Lower lobe of right lung (tissue), 2 donors: ENCODE data around the gene SPRR3. TPM values are rescaled to one million over a fixed set of nuclear protein-coding genes. Genes with fewer than 3 reads are reported as not detected.

Experiments used
- ATAC-seq, 2 donors: fragments of 200-7000 bp; cut with Tn5 transposase; one replicate each; pipeline ENCODE4 v1.9.1; 2020 to 2022; ENCODE audit warnings: mild to moderate bottlenecking in 2 of 2, moderate library complexity in 2 of 2
- DNase-seq: peaks from one replicate; pipeline ENCODE4 v3.0.0-alpha.2; 2020
- H3K27ac ChIP-seq: fragments of 200-600 bp; one replicate; pipeline ENCODE4 v1.8.0; 2022
- H3K27me3 ChIP-seq: fragments of 200-600 bp; one replicate; pipeline ENCODE4 v1.8.0; 2022; ENCODE audit warnings: low read depth
- H3K36me3 ChIP-seq: fragments of 200-600 bp; one replicate; pipeline ENCODE4 v1.8.0; 2022; ENCODE audit warnings: mild to moderate bottlenecking
- H3K4me1 ChIP-seq: fragments of 200-600 bp; one replicate; pipeline ENCODE4 v1.8.0; 2022
- H3K4me3 ChIP-seq: fragments of 200-600 bp; one replicate; pipeline ENCODE4 v1.8.0; 2022; ENCODE audit warnings: mild to moderate bottlenecking
- H3K9me3 ChIP-seq: fragments of 200-600 bp; one replicate; pipeline ENCODE4 v1.8.0; 2022
- CTCF ChIP-seq: fragments of 200-600 bp; IDR thresholded peaks from one replicate; pipeline ENCODE4 v1.8.0; 2022; ENCODE audit warnings: antibody characterized with exemption, mild to moderate bottlenecking
- intact Hi-C: fragments of 100-400 bp; cut with DNase I; formaldehyde crosslinking; loops from one replicate; pipeline ENCODE4 v1.11.0; 2022
- long read RNA-seq: library from polyadenylated mRNA; unstranded; transcript quantifications from one replicate; pipeline ENCODE4 v2.0.0, GENCODE V29; 2021
- total RNA-seq: library from RNA; stranded (reverse); fragmentation: NEBNext Ultra II Directional; extraction: Animal tissue kit (Norgen Biotek cat#: 25700); gene quantifications from one replicate; pipeline ENCODE4 v1.2.1, GENCODE V29; 2021
- donor health status: DM: no; HTN: yes; CAD: no; lungs with severe emphysema.

The SPRR3 gene
- not detected for total RNA-seq
- long read RNA-seq = 0 reads

GRCh38 chr1:153001382-153001781, at the start of gene SPRR3:
Gene SPRR3, plus strand, starts transcription at chr1:153001749. Its CDS starts 1,272 bp downstream, at chr1:153003021.
- H3K36me3 ChIP-seq = no peaks in the 10 kb centered on the region
- no peaks in the 10 kb centered on the region for H3K9me3 ChIP-seq
- H3K4me3 ChIP-seq = no peak within 1 kb of the TSS
- H3K27ac ChIP-seq = no peak within 1 kb of the TSS
- no peak for TF ChIP-seq CTCF
- DNase-seq = no peak
- no peaks in the 10 kb centered on the region for H3K27me3 ChIP-seq
- intact Hi-C loops = no loop called here
- ATAC-seq = no peak
- no peaks in the 10 kb centered on the region for H3K4me1 ChIP-seq

- TF ChIP-seq CTCF = no peak
- ATAC-seq (no peak), DNase-seq (no peak)
- H3K27ac ChIP-seq = no peak overlapping the region
- intact Hi-C loops = no loop called here
- no peaks in the 10 kb centered on the region for H3K36me3 ChIP-seq
- no peak overlapping the region for H3K4me3 ChIP-seq
- H3K9me3 ChIP-seq = no peaks in the 10 kb centered on the region
- no peaks in the 10 kb centered on the region for H3K4me1 ChIP-seq
- H3K27me3 ChIP-seq = no peaks in the 10 kb centered on the region
Measured at GRCh38 chr1:152953761-152954160, 47.8 kb upstream of the SPRR3 start.

GRCh38 chr1:152954436-152954835, 47.1 kb upstream of the SPRR3 start:
- no peak overlapping the region for H3K4me3 ChIP-seq
- H3K9me3 ChIP-seq = no peaks in the 10 kb centered on the region
- no peak for ATAC-seq
- intact Hi-C loops = no loop called here
- no peak overlapping the region for H3K27ac ChIP-seq
- H3K27me3 ChIP-seq = no peaks in the 10 kb centered on the region
- H3K36me3 ChIP-seq = no peaks in the 10 kb centered on the region
- no peaks in the 10 kb centered on the region for H3K4me1 ChIP-seq
- DNase-seq = no peak
- TF ChIP-seq CTCF = no peak

GRCh38 chr1:152957561-152957960, 44.0 kb upstream of the SPRR3 start:
- Histone ChIP-seq H3K4me1 (no peaks in the 10 kb centered on the region), H3K27ac (no peak overlapping the region), H3K36me3 (no peaks in the 10 kb centered on the region), H3K27me3 (no peaks in the 10 kb centered on the region), H3K4me3 (no peak overlapping the region), H3K9me3 (no peaks in the 10 kb centered on the region)
- no peak for ATAC-seq
- DNase-seq = no peak
- no peak for TF ChIP-seq CTCF
- intact Hi-C loops = no loop called here

GRCh38 chr1:152959273-152959672, 42.3 kb upstream of the SPRR3 start:
- H3K4me3 ChIP-seq = no peak overlapping the region
- no peak overlapping the region for H3K27ac ChIP-seq
- no peak for DNase-seq
- no peaks in the 10 kb centered on the region for H3K9me3 ChIP-seq
- no peaks in the 10 kb centered on the region for H3K36me3 ChIP-seq
- TF ChIP-seq CTCF = no peak
- intact Hi-C loops = no loop called here
- no peak for ATAC-seq
- H3K27me3 ChIP-seq = no peaks in the 10 kb centered on the region
- H3K4me1 ChIP-seq = no peaks in the 10 kb centered on the region
